Measurements from ENCODE around the gene GPSM3. TPM values are rescaled to one million over a fixed set of nuclear protein-coding genes. Genes with fewer than 3 reads are reported as not detected.

GPSM3 gene
- total and polyA plus RNA-seq, 2 of the 13 experiments (the other 11 are each of a cell fraction or from before 2014, with no cell fraction given): 0.18 to 6.2 TPM

DNA sequence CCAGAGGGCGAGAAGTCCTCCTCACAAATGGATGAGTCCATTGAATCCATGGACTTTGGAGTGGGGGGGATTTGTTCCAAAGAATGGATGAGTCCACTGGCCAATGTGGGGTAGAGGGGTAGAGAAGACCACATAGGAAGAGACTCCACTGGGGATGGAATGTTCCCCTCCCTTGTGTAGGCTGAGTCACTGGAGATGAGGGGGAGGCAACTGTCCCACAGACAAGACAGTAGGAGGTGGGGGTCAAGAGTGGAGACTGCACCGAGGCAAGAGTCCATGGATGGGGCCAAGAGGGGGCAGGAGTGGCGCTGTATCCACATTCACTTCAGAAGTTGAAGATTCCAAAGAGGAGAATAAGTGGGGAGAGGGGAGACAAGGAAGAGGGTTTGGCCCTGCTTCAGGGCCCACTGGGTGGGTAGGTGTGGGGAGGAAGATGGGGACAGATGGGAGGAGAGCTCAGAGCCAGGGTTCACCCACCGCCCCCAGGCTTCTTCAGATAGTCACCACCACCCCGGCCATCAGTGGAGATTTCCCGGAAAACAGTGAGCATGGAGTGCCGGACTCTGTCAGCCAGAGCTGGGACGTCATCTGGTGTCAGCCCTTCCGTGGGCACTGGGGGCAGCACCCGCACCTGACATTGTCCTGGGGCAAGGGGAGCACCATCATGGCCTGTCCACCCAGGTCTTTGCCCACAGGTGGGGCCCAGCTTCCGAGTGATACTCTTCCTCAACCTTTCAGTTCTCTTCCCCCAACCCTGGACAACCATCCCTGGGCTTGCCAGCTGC is 23.4 kb downstream of the GPSM3 start (continued):
- no peak for TF ChIP-seq ZBTB10 (CRISPR knock-in tag; IDR thresholded peaks at IDR 0.05; ENCODE audit: borderline replicate concordance)
- TF ChIP-seq ZBTB33 (CRISPR knock-in tag; IDR thresholded peaks at IDR 0.05): no peak
- TF ChIP-seq CENPT (CRISPR knock-in tag; IDR thresholded peaks at IDR 0.05; ENCODE audit: low read depth): no peak
- TF ChIP-seq SP2 (CRISPR knock-in tag; IDR thresholded peaks at IDR 0.05): no peak
- TF ChIP-seq AGO2 (optimal IDR thresholded peaks at IDR 0.05; ENCODE audit: low read depth, low read length): peak; percentile 93
- TF ChIP-seq ASH2L (IDR thresholded peaks at IDR 0.05; ENCODE audit: insufficient read length, low read depth, low read length): no peak
- TF ChIP-seq U2AF2 (IDR thresholded peaks at IDR 0.05; ENCODE audit: low read depth, low read length): no peak
- TF ChIP-seq, protein P1, sequence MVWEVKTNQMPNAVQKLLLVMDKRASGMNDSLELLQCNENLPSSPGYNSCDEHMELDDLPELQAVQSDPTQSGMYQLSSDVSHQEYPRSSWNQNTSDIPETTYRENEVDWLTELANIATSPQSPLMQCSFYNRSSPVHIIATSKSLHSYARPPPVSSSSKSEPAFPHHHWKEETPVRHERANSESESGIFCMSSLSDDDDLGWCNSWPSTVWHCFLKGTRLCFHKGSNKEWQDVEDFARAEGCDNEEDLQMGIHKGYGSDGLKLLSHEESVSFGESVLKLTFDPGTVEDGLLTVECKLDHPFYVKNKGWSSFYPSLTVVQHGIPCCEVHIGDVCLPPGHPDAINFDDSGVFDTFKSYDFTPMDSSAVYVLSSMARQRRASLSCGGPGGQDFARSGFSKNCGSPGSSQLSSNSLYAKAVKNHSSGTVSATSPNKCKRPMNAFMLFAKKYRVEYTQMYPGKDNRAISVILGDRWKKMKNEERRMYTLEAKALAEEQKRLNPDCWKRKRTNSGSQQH (CRISPR knock-in tag; IDR thresholded peaks at IDR 0.05; ENCODE audit: low read depth): no peak
- TF ChIP-seq ATF2 (CRISPR knock-in tag; IDR thresholded peaks at IDR 0.05): no peak
- TF ChIP-seq IRF2 (CRISPR knock-in tag; IDR thresholded peaks at IDR 0.05): no peak
- TF ChIP-seq ATF7 (IDR thresholded peaks at IDR 0.05): no peak
- TF ChIP-seq ATF7 (CRISPR knock-in tag; IDR thresholded peaks at IDR 0.05): no peak
- TF ChIP-seq ZNF431 (CRISPR knock-in tag; IDR thresholded peaks at IDR 0.05; ENCODE audit: borderline replicate concordance, low read depth): no peak
- no peak for TF ChIP-seq ZFAT (CRISPR knock-in tag; conservative IDR thresholded peaks at IDR 0.05)
- no peak for TF ChIP-seq DPF2 (CRISPR knock-in tag; IDR thresholded peaks at IDR 0.05; ENCODE audit: borderline replicate concordance, low read depth)
- no peak for TF ChIP-seq HOXA3 (CRISPR knock-in tag; IDR thresholded peaks at IDR 0.05)
- TF ChIP-seq ZNF772 (CRISPR knock-in tag; IDR thresholded peaks at IDR 0.05): no peak
- peak; percentile 88; the same call in 1 of the 2 replicates for TF ChIP-seq PRDM10 (CRISPR knock-in tag; IDR thresholded peaks at IDR 0.05; ENCODE audit: low read depth)
